ENCODE data around the gene HDAC4. TPM values are rescaled to one million over a fixed set of nuclear protein-coding genes. Genes with fewer than 3 reads are reported as not detected.
A peak's percentile ranks its signal among the peaks of the same experiment; 100 is the strongest.

HDAC4 gene
- total RNA-seq, 1 experiment from 2014 or later: 32.0 TPM

DNA sequence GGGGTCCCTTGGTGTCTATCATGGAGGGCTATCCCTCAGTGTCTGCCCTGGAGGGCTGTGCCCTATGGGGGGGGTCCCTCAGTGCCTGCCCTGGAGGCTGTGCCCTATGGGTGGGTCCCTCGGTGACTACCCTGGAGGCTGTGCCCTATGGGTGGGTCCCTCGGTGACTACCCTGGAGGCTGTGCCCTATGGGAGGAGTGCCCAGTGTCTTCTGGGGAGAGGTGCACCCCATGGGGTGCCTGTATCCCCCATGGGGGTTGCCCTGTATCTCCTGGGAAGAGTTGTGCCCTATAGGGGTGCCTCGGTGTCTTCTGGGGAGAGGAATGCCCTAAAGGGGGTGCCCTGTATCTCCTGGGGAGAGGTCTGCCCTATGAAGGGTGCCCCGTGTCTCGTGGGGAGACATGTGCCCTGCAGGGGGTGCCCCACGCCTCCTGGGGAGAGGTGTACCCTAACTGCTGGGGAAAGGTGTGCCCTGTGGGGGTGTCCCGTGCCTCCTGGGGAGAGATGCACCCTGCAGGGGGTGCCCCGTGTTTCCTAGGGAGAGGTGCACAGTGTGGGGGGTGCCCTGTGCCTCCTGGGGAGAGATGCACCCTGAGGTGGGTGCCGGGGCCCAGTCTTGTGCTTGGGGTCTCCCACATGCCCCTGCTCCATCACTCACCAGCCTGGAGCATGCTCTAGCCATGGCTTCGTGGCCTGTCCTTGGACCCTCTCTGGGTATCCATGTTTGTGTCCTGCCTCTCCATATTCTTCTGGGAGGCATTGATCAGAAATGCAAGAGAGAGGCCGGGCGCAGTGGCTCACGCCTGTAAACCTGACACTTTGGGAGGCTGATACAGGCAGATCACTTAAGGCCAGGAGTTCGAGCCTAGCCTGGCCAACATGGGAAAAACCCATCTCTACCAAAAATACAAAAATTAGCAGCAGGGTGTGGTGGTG, 215.6 kb downstream of the HDAC4 start:
- Histone ChIP-seq H3K79me1 (ENCODE audit: insufficient read depth, low read depth, low read length, poor library complexity, severe bottlenecking) (no peaks in the 10 kb centered on the region), H2BK15ac (ENCODE audit: low read depth, low read length) (no peak overlapping the region), H4K5ac (ENCODE audit: insufficient read length, low read depth, low read length) (no peak overlapping the region), H4K20me1 (ENCODE audit: control insufficient read depth, insufficient read depth, insufficient read length) (no peaks in the 10 kb centered on the region), H3K56ac (ENCODE audit: insufficient read length, low read depth, low read length) (no peak overlapping the region), H3K27ac (ENCODE audit: insufficient read length, low read depth, low read length) (no peak overlapping the region), H3K4me1 (ENCODE audit: insufficient read depth, low read length) (no peaks in the 10 kb centered on the region), H2BK20ac (ENCODE audit: low read depth, low read length, poor library complexity, severe bottlenecking) (no peak overlapping the region), H2AFZ (ENCODE audit: low read length) (no peak overlapping the region), H3K9me3 (ENCODE audit: control insufficient read depth, low read depth, low read length) (no peaks in the 10 kb centered on the region), H3K27me3 (ENCODE audit: insufficient read depth, low read length) (no peaks in the 10 kb centered on the region), H3K14ac (ENCODE audit: insufficient read depth, low read length) (no peak overlapping the region; the same call in 1 of the 2 replicates), H2BK5ac (ENCODE audit: insufficient read length, low read length) (no peak overlapping the region), H4K91ac (ENCODE audit: insufficient read length, low read depth, low read length) (no peak overlapping the region), H3K23ac (ENCODE audit: insufficient read length, low read depth, low read length) (no peak overlapping the region), H2BK12ac (ENCODE audit: insufficient read length, low read depth, low read length) (no peak overlapping the region), H3T11ph (ENCODE audit: low read length) (no peak overlapping the region), H3K23me2 (ENCODE audit: insufficient read length, low read depth, low read length, poor library complexity, severe bottlenecking) (no peaks in the 10 kb centered on the region), H2BK120ac (ENCODE audit: low read depth, low read length, poor library complexity, severe bottlenecking) (no peak overlapping the region), H4K8ac (replicated peaks; ENCODE audit: insufficient read length, low read depth, low read length) (no peak overlapping the region), H3K4me2 (ENCODE audit: insufficient read depth, insufficient read length, low read length) (no peak overlapping the region), H3K4ac (ENCODE audit: low read depth, low read length) (no peak overlapping the region), H3K9ac (ENCODE audit: extremely low read depth, insufficient read length, low read length) (no peak overlapping the region), H3K18ac (ENCODE audit: insufficient read length, low read depth, low read length) (no peak overlapping the region), H3K79me2 (ENCODE audit: insufficient read depth, low read length) (no peaks in the 10 kb centered on the region), H2AK5ac (ENCODE audit: insufficient read length, low read length) (no peak overlapping the region)
- Mint-ChIP-seq H3K4me3 (no peak overlapping the region), H3K36me3 (ENCODE audit: insufficient read depth in 1 of 3, low read depth in 3 of 3) (peaks cover 25 to 33% (median 33%) of the 10 kb centered on the region in 3 experiments), H3K27me3 (ENCODE audit: low read depth) (no peaks in the 10 kb centered on the region; the same call in 1 of the 2 replicates), H3K9me3 (peaks cover 0 to 2% of the 10 kb centered on the region in 2 experiments; a peak in 2 of 5 replicates), H3K27ac (no peak overlapping the region; a peak in 1 of 7 replicates), H3K4me1 (peaks cover 9% of the 10 kb centered on the region in 2 experiments; a peak in 3 of 4 replicates)
- no CpG with 5 or more reads among the region's 14 CpGs for WGBS (ENCODE audit: extremely low coverage, insufficient read length, low lambda C conversion rate)
- TF ChIP-seq, protein P1, sequence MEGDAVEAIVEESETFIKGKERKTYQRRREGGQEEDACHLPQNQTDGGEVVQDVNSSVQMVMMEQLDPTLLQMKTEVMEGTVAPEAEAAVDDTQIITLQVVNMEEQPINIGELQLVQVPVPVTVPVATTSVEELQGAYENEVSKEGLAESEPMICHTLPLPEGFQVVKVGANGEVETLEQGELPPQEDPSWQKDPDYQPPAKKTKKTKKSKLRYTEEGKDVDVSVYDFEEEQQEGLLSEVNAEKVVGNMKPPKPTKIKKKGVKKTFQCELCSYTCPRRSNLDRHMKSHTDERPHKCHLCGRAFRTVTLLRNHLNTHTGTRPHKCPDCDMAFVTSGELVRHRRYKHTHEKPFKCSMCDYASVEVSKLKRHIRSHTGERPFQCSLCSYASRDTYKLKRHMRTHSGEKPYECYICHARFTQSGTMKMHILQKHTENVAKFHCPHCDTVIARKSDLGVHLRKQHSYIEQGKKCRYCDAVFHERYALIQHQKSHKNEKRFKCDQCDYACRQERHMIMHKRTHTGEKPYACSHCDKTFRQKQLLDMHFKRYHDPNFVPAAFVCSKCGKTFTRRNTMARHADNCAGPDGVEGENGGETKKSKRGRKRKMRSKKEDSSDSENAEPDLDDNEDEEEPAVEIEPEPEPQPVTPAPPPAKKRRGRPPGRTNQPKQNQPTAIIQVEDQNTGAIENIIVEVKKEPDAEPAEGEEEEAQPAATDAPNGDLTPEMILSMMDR (conservative IDR thresholded peaks at IDR 0.05): no peak
- DNase-seq: peak; percentile 8
